Mucosa of rectum (tissue), 2 donors: Measurements from ENCODE around the gene PBLD.
A peak's percentile ranks its signal among the peaks of the same experiment; 100 is the strongest.

Source experiments
- H3K27ac ChIP-seq, 2 donors: one replicate each; pipeline ENCODE4 v1.7.0; 2013; ENCODE audit warnings: inconsistent platforms in 2 of 2, low read depth in 2 of 2, low read length in 2 of 2
- H3K27me3 ChIP-seq, 2 donors: one replicate each; pipeline ENCODE4 v1.7.0; 2013; ENCODE audit warnings: low read length in 2 of 2; ENCODE audit not compliant: control insufficient read depth in 2 of 2, insufficient read depth in 2 of 2
- H3K36me3 ChIP-seq, 2 donors: one replicate each; pipeline ENCODE4 v1.7.0; 2013; ENCODE audit warnings: low read length in 2 of 2; ENCODE audit not compliant: control insufficient read depth in 2 of 2, insufficient read depth in 2 of 2
- H3K4me1 ChIP-seq, 2 donors: one replicate each; pipeline ENCODE4 v1.7.0; 2013; ENCODE audit warnings: low read length in 2 of 2, mild to moderate bottlenecking in 1 of 2; ENCODE audit not compliant: control insufficient read depth in 2 of 2, insufficient read depth in 2 of 2
- H3K4me3 ChIP-seq, 2 donors: one replicate each; pipeline ENCODE4 v1.7.0; 2013; ENCODE audit warnings: low read length in 2 of 2
- H3K9ac ChIP-seq, 2 donors: one replicate each; pipeline ENCODE4 v1.7.0; 2013; ENCODE audit warnings: low read length in 2 of 2, low read depth in 1 of 2, mild to moderate bottlenecking in 1 of 2
- H3K9me3 ChIP-seq, 2 donors: one replicate each; pipeline ENCODE4 v1.7.0; 2013; ENCODE audit warnings: low read length in 2 of 2; ENCODE audit not compliant: control insufficient read depth in 2 of 2
- donor health status: healthy.
- donor health status: Normal muscosa, but diverticular disease.

Gene PBLD

DNA sequence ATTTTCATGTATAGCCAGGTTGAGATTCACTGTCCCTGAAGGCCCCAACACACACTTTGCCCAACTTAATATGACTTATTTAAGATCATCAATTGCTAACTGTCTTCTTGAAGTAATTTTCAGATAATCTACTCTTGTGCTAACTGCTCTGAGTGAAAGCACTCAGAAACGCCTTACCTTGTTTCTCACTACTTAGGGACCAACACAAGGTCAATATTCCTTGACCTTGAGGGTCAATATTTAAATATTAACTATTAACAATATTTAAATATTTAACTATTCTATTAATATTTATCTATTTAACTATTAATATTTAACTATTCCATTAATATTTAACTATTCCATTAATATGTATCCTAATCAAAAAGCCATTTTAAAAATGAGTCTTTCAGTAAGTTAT is 26.9 kb downstream of the PBLD start:
- Histone ChIP-seq H3K27ac (no peak overlapping the region), H3K4me3 (peak overlapping the region; percentile 72), H3K36me3 (no peaks in the 10 kb centered on the region), H3K4me1 (peaks cover 8 to 24% of the 10 kb centered on the region in 2 donors), H3K27me3 (no peaks in the 10 kb centered on the region), H3K9me3 (no peaks in the 10 kb centered on the region), H3K9ac (no peak overlapping the region)

DNA sequence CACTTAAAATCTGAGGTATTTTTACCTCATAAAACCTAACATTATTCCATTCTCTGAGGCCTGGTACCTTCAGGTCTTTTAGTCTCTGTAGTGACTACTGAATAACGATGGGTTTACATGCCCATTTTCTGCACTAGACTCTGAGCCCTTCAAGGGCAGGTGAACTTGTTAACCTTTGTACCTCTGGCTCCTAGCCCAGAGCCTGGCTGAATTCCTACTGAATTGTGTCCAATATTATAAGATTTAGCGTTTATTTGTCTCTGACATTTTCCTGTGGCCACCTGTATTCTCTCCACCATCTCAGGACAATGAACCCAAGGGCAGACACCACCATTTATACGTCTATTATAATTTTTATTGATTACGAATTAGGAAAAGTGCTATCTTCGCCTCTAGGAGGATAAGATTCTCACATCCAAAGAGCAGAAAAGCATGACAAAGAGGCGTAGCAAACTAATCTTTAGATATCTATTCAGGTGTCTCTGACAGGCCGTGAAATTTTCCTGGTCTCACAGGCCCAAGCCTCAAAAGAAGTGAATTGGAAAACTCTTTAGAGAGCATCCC is 28.8 kb downstream of the PBLD start:
- Histone ChIP-seq H3K27ac (no peak overlapping the region), H3K4me3 (peak overlapping the region in 1 of 2 donors; percentile 31)

DNA sequence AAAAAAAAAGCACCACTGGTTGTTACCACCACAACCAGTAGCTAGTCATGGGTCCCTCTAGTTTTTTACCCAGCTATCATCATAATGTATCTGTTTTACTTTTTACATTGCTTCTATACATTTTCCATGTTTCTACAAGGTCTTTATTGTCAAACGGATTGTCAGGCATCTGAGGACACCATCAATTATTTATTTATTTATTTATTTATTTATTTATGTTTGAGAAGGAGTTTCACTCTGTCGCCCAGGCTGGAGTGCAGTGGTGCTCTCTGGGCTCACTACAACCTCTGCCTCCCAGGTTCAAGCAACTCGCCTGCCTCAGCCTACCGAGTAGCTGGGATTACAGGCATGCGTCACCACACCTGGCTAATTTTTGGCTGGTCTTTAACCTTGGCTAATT is 29.9 kb downstream of the PBLD start:
- no peaks in the 10 kb centered on the region for H3K27me3 ChIP-seq
- no peaks in the 10 kb centered on the region for H3K36me3 ChIP-seq
- H3K4me1 ChIP-seq, result peaks cover 8 to 24% of the 10 kb centered on the region in 2 donors
- no peak overlapping the region for H3K27ac ChIP-seq
- H3K9me3 ChIP-seq, result no peaks in the 10 kb centered on the region
- no peak overlapping the region for H3K4me3 ChIP-seq
- no peak overlapping the region for H3K9ac ChIP-seq

More for the DNA sequence above, 28.8 kb downstream of the PBLD start:
- peak overlapping the region in 1 of 2 donors; percentile 26 for H3K9ac ChIP-seq
- no peaks in the 10 kb centered on the region for H3K27me3 ChIP-seq
- no peaks in the 10 kb centered on the region for H3K9me3 ChIP-seq
- no peaks in the 10 kb centered on the region for H3K36me3 ChIP-seq
- peaks cover 8 to 24% of the 10 kb centered on the region in 2 donors for H3K4me1 ChIP-seq

GRCh38 chr10:68302503-68302823 is 30.3 kb downstream of the PBLD start:
- Histone ChIP-seq H3K27me3 (no peaks in the 10 kb centered on the region), H3K27ac (no peak overlapping the region), H3K4me3 (no peak overlapping the region), H3K9ac (no peak overlapping the region), H3K4me1 (peaks cover 8 to 24% of the 10 kb centered on the region in 2 donors), H3K9me3 (no peaks in the 10 kb centered on the region), H3K36me3 (no peaks in the 10 kb centered on the region)

DNA sequence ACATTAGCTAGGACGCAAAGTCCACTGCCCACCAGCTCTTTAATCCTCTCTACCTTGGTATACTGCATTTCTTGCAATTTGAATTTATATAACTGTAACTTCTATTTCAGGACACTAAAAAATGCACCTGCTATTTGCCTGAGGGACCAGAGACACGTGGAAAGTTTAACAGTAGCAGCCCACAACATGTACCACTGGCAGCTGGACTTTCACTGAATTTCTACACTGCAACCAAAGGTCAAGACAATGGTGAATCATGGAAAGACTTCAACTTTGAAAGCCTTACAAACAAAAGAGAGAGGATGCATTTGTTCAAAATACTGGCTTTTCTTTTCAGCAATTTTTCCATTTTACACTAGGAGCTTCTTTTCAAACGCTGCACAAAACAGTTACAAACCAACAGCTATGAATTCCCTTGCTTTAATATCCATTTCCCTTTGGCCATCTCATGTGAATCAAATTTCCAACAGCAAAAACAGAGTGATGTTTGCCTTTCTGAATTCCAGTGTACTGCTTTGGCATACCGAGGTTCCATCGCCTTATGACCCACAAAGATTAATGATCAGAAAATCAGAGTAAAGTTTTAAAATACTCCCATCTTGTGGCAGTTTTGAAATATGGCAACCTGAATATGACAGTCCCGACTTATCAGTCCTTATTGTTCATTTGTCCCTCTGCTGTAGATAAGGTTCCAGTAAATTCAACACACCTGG is 30.8 kb downstream of the PBLD start:
- H3K9me3 ChIP-seq, result no peaks in the 10 kb centered on the region
- H3K27ac ChIP-seq, result no peak overlapping the region
- H3K4me3 ChIP-seq, result no peak overlapping the region
- peaks cover 2 to 3% of the 10 kb centered on the region in 2 donors for H3K36me3 ChIP-seq
- no peak overlapping the region for H3K9ac ChIP-seq
- H3K27me3 ChIP-seq, result no peaks in the 10 kb centered on the region
- peaks cover 8 to 24% of the 10 kb centered on the region in 2 donors for H3K4me1 ChIP-seq

GRCh38 chr10:68301301-68301700 is 31.4 kb downstream of the PBLD start:
- Histone ChIP-seq H3K9me3 (no peaks in the 10 kb centered on the region), H3K9ac (no peak overlapping the region), H3K4me1 (peaks cover 8 to 24% of the 10 kb centered on the region in 2 donors), H3K27ac (no peak overlapping the region), H3K4me3 (no peak overlapping the region), H3K36me3 (peaks cover 3 to 5% of the 10 kb centered on the region in 2 donors), H3K27me3 (no peaks in the 10 kb centered on the region)

- Histone ChIP-seq H3K9ac (no peak overlapping the region), H3K27ac (no peak overlapping the region), H3K36me3 (peaks cover 11 to 17% of the 10 kb centered on the region in 2 donors), H3K4me3 (no peak overlapping the region), H3K9me3 (no peaks in the 10 kb centered on the region), H3K27me3 (no peaks in the 10 kb centered on the region), H3K4me1 (peaks cover 5 to 9% of the 10 kb centered on the region in 2 donors)
These were observed 35.7 kb downstream of the PBLD start for GRCh38 chr10:68296843-68297663.

DNA sequence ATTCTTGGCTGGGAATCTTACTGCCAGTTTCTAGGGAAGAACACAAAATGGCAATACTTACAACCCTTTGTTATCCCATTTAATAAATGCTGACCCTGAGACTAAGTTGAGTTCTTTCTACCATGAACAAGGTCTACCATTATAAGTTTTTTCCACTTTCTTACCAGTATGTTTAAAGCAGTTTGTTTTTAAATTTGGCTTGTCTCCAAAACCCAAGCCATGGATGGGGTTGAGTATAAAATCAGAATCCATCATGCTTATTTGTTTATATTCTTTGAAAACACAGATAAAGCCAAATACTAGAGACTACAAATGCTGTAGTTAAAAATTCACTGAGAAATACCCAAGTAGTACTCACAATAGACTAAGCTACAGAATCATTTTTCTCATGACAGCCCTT is 42.0 kb downstream of the PBLD start:
- no peaks in the 10 kb centered on the region for H3K4me1 ChIP-seq
- H3K9ac ChIP-seq, result no peak overlapping the region
- H3K36me3 ChIP-seq, result peaks cover 30 to 33% of the 10 kb centered on the region in 2 donors

DNA sequence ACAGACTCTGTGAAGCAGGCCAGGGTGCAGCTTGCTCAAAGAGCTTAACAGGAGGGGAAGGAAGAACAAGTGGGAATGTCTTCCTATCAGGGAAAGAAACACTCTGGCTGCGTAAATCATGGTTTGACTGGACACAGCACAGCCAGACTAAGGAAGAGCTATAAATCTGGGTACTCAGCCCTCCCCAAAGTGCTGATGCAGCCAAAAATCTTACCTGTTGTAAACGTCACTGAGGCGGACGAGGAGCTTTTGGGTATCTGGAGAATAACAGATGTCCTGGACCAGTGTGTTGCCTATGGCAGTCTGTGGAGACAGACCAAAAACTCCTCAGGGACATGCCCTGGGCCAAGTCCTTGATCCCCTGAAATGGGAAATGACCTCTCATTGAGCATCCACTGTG is 44.0 kb downstream of the PBLD start:
- H3K9me3 ChIP-seq, result no peaks in the 10 kb centered on the region
- no peaks in the 10 kb centered on the region for H3K4me1 ChIP-seq
- peaks cover 31 to 32% of the 10 kb centered on the region in 2 donors for H3K36me3 ChIP-seq
- no peaks in the 10 kb centered on the region for H3K27me3 ChIP-seq
- H3K27ac ChIP-seq, result no peak overlapping the region
- H3K9ac ChIP-seq, result no peak overlapping the region
- no peak overlapping the region for H3K4me3 ChIP-seq

More for the DNA sequence above, 42.0 kb downstream of the PBLD start:
- H3K27ac ChIP-seq, result no peak overlapping the region
- H3K27me3 ChIP-seq, result no peaks in the 10 kb centered on the region
- H3K4me3 ChIP-seq, result no peak overlapping the region
- H3K9me3 ChIP-seq, result no peaks in the 10 kb centered on the region
